OCI-LY1 (cell line): Measurements from ENCODE around the gene LRIG1.

Experiments used
- EZH2 ChIP-seq: fragments of 200-600 bp; sonication (generic), shearing (Covaris generic); IDR thresholded peaks from 2 replicates; pipeline ENCODE4 v1.8.0; 2017; ENCODE audit warnings: borderline replicate concordance, mixed run types, mild to moderate bottlenecking, antibody characterized with exemption, low read length, moderate library complexity, mixed read lengths
- TF ChIP-seq, protein P1 (sequence below): fragments of 200-600 bp; sonication (generic), shearing (Covaris generic); IDR thresholded peaks from 2 replicates; pipeline ENCODE4 v1.5.1; 2017; ENCODE audit warnings: mild to moderate bottlenecking, antibody characterized with exemption, low read length, moderate library complexity, mixed read lengths

DNA sequence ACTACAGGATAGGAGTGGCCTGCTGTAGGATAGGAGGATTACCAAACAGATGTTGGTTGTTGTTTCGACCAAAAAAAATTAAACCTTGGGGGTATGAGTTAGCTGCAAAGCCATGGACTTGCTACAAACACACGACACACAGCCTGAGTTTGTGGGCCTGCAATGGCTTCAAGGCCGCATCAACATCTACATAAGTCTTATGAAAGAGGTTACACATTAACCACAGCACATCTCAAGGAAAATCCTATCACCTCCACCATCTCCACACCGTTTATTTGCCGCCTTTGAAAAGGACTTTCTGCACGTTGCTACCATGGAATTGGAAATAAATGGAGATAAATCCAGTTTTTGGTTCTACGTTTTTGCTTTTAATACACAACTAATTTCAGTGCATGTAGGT lies 23.0 kb downstream of the LRIG1 start:
- TF ChIP-seq, protein P1, sequence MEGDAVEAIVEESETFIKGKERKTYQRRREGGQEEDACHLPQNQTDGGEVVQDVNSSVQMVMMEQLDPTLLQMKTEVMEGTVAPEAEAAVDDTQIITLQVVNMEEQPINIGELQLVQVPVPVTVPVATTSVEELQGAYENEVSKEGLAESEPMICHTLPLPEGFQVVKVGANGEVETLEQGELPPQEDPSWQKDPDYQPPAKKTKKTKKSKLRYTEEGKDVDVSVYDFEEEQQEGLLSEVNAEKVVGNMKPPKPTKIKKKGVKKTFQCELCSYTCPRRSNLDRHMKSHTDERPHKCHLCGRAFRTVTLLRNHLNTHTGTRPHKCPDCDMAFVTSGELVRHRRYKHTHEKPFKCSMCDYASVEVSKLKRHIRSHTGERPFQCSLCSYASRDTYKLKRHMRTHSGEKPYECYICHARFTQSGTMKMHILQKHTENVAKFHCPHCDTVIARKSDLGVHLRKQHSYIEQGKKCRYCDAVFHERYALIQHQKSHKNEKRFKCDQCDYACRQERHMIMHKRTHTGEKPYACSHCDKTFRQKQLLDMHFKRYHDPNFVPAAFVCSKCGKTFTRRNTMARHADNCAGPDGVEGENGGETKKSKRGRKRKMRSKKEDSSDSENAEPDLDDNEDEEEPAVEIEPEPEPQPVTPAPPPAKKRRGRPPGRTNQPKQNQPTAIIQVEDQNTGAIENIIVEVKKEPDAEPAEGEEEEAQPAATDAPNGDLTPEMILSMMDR: no peak
- TF ChIP-seq EZH2: no peak
